ENCODE results near the gene CUBN. TPM values are rescaled to one million over a fixed set of nuclear protein-coding genes. Genes with fewer than 3 reads are reported as not detected.

The CUBN gene
- total and polyA plus RNA-seq, 2 of the 13 experiments (the other 11 are each of a cell fraction or from before 2014, with no cell fraction given): 0.27 to 0.32 TPM

DNA sequence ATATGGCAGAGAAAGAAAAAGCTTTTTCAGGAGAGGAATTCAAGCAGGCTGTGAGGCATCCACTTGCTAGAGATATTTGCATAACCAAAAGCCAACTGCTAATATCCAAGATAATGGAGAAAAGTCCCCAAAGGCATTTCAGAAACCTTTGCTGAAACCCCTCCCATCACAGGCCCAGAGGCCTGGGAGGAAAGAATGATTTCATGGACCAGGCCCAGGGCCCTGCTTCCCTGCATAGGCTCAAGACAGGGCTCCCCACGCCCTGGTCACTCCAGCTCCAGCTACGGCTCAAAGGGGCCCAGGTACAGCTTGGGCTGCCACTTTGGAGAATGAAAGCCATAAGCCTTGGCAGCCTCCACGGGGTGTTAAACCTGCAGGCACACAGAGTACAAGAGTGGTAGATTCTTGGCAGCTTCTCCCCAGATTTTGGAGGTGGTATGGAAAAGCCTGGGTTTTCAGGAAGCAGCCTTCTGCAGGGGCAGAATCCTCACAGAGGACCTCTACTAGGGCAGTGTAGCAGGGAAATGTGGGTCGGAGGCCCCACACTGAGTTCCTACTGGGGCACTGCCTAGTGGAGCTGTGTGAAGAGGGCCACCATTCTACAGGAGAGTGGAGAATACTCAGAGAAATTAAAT is 306.8 kb downstream of the CUBN start:
- FAIRE-seq (no peak), ATAC-seq (no peak), DNase-seq (ENCODE audit: low spot score) (no peak)
- no TSS peak for BruUV-seq (replicated peaks)
- Histone ChIP-seq H3K4me3 (replicated peaks in 1 of 3; ENCODE audit: insufficient read depth in 1 of 3, low read depth in 2 of 3, low read length in 3 of 3) (no peak overlapping the region), H3K4me2 (ENCODE audit: low read depth, low read length) (no peak overlapping the region), H4K20me1 (ENCODE audit: insufficient read depth, low read length) (no peaks in the 10 kb centered on the region), H3K36me3 (replicated peaks in 1 of 2; ENCODE audit: control insufficient read depth in 1 of 2, insufficient read depth in 2 of 2, low read length in 2 of 2) (no peaks in the 10 kb centered on the region), H2AFZ (ENCODE audit: low read length) (no peak overlapping the region), H3K27ac (ENCODE audit: extremely low read length, insufficient read depth, low read length) (no peak overlapping the region), H3K27me3 (ENCODE audit: control insufficient read depth in 1 of 2, insufficient read depth in 2 of 2, low read length in 2 of 2) (peaks cover 0 to 7% of the 10 kb centered on the region in 2 experiments; a peak in 1 of 5 replicates), H3K9ac (ENCODE audit: insufficient read depth, low read depth, low read length) (no peak overlapping the region), H3K9me3 (ENCODE audit: low read length) (peaks cover 15% of the 10 kb centered on the region), H3K79me2 (ENCODE audit: insufficient read depth, low read length) (no peaks in the 10 kb centered on the region), H3K4me1 (ENCODE audit: insufficient read depth, low read length) (peaks cover 9% of the 10 kb centered on the region)
- intact Hi-C loops (cut with micrococcal nuclease; ENCODE audit: unreplicated experiment): no loop called here
- TF ChIP-seq TAF1 (CRISPR knock-in tag; IDR thresholded peaks at IDR 0.05) (no peak), SUZ12 (IDR thresholded peaks at IDR 0.05; ENCODE audit: low read depth, low read length) (no peak), PHB2 (IDR thresholded peaks at IDR 0.05; ENCODE audit: partially characterized antibody) (no peak), TEAD2 (CRISPR knock-in tag; IDR thresholded peaks at IDR 0.05) (no peak), ZNF251 (CRISPR knock-in tag; IDR thresholded peaks at IDR 0.05) (no peak), ZNF816 (CRISPR knock-in tag; IDR thresholded peaks at IDR 0.05; ENCODE audit: borderline replicate concordance) (no peak)
- TF ChIP-seq, protein P1, sequence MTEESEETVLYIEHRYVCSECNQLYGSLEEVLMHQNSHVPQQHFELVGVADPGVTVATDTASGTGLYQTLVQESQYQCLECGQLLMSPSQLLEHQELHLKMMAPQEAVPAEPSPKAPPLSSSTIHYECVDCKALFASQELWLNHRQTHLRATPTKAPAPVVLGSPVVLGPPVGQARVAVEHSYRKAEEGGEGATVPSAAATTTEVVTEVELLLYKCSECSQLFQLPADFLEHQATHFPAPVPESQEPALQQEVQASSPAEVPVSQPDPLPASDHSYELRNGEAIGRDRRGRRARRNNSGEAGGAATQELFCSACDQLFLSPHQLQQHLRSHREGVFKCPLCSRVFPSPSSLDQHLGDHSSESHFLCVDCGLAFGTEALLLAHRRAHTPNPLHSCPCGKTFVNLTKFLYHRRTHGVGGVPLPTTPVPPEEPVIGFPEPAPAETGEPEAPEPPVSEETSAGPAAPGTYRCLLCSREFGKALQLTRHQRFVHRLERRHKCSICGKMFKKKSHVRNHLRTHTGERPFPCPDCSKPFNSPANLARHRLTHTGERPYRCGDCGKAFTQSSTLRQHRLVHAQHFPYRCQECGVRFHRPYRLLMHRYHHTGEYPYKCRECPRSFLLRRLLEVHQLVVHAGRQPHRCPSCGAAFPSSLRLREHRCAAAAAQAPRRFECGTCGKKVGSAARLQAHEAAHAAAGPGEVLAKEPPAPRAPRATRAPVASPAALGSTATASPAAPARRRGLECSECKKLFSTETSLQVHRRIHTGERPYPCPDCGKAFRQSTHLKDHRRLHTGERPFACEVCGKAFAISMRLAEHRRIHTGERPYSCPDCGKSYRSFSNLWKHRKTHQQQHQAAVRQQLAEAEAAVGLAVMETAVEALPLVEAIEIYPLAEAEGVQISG (CRISPR knock-in tag; IDR thresholded peaks at IDR 0.05): no peak
- TF ChIP-seq, protein P2, sequence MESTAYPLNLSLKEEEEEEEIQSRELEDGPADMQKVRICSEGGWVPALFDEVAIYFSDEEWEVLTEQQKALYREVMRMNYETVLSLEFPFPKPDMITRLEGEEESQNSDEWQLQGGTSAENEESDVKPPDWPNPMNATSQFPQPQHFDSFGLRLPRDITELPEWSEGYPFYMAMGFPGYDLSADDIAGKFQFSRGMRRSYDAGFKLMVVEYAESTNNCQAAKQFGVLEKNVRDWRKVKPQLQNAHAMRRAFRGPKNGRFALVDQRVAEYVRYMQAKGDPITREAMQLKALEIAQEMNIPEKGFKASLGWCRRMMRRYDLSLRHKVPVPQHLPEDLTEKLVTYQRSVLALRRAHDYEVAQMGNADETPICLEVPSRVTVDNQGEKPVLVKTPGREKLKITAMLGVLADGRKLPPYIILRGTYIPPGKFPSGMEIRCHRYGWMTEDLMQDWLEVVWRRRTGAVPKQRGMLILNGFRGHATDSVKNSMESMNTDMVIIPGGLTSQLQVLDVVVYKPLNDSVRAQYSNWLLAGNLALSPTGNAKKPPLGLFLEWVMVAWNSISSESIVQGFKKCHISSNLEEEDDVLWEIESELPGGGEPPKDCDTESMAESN (CRISPR knock-in tag; conservative IDR thresholded peaks at IDR 0.05): no peak
- WGBS (ENCODE audit: low lambda C conversion rate): 56% methylated on average over 4 of the region's 4 CpGs
- in situ Hi-C loops (cut with HindIII; ENCODE audit: extremely low pct_ligation_motif_present, low pct_unique_long_range_greater_than_20kb): no loop called here
- ChIA-PET POLR2A (no interaction called here), CTCF (ENCODE audit: low intra/inter-chr PET ratio, low total read pairs) (no interaction called here)
